K562 (cell line): Measurements from ENCODE around the gene PRRC2C. TPM values are rescaled to one million over a fixed set of nuclear protein-coding genes. Genes with fewer than 3 reads are reported as not detected.

Experiments used
- ATAC-seq: fragments of 200-7000 bp; cut with Tn5 transposase; 3 replicates; pipeline ENCODE4 v1.9.1; 2020; ENCODE audit warnings: moderate library complexity
- BruUV-seq: library from RNA; stranded (reverse); fragments of 400-500 nt; replicated peaks from 2 replicates; lab custom pipeline; 2021; lab: Mats Ljungman, UMichigan
- CTCF ChIA-PET: fragments of 300-600 bp; formaldehyde crosslinking; extraction: SDS; loops from one replicate; lab custom pipeline; 2021; ENCODE audit warnings: low intra/inter-chr PET ratio; lab: Yijun Ruan, JAX
- POLR2A ChIA-PET: fragments of 300-600, 350-650 bp; sonication (Branson Sonifier 250); formaldehyde crosslinking; extraction: SDS; loops from one replicate; lab custom pipeline; 2021; ENCODE audit warnings: antibody characterized with exemption, inconsistent platforms; lab: Yijun Ruan, JAX
- DNase-seq, 4 experiments: peaks; one replicate each; pipeline versions ENCODE4 v3.0.0 to v3.0.0-alpha.2; 2011 to 2018; ENCODE audit warnings: low spot score in 3 of 4, mixed read lengths in 3 of 4; ENCODE audit errors: extremely low read depth in 1 of 4
- FAIRE-seq: peaks from 2 replicates; lab custom pipeline; 2011; peaks lifted over from hg19 to GRCh38; lab: Jason Lieb, UNC
- H2AFZ ChIP-seq: 2 replicates; pipeline ENCODE4 v1.6.0; 2011; ENCODE audit warnings: low read depth, low read length, control low read depth, inconsistent platforms
- H3K27ac ChIP-seq: fragments of 200-600 bp; 3 replicates; pipeline ENCODE4 v1.8.0; 2011; ENCODE audit warnings: low read depth, mild to moderate bottlenecking, control low read depth, inconsistent platforms, low read length, moderate library complexity, mixed read lengths; ENCODE audit errors: extremely low read depth
- H3K27me3 ChIP-seq, 2 experiments: fragments of 300-600 bp in 1 of 2; 2 replicates in 1 of 2; 3 replicates in 1 of 2; pipeline versions ENCODE4 v1.6.0 to v1.8.0; 2011; ENCODE audit warnings: inconsistent platforms in 2 of 2, low read length in 2 of 2, mild to moderate bottlenecking in 1 of 2, mixed read lengths in 1 of 2, moderate library complexity in 1 of 2; ENCODE audit not compliant: control insufficient read depth in 2 of 2, insufficient read depth in 2 of 2
- H3K36me3 ChIP-seq: fragments of 300-600 bp; 3 replicates; pipeline ENCODE4 v1.8.0; 2011; ENCODE audit warnings: mild to moderate bottlenecking, low read length, inconsistent platforms; ENCODE audit not compliant: control insufficient read depth, insufficient read depth
- H3K4me1 ChIP-seq, 2 experiments: fragments of 200-600 bp in 1 of 2; replicated peaks in 1 of 2; 2 replicates in 1 of 2; 3 replicates in 1 of 2; pipeline versions ENCODE4 v1.5.1 to v1.8.0; 2011; ENCODE audit warnings: inconsistent platforms in 2 of 2, low read length in 2 of 2, mild to moderate bottlenecking in 1 of 2, mixed read lengths in 1 of 2, moderate library complexity in 1 of 2; ENCODE audit not compliant: control insufficient read depth in 2 of 2, insufficient read depth in 2 of 2
- H3K4me2 ChIP-seq: 2 replicates; pipeline ENCODE4 v1.6.1; 2011; ENCODE audit warnings: low read length, control low read depth, inconsistent platforms, mixed read lengths; ENCODE audit not compliant: insufficient read depth
- H3K4me3 ChIP-seq: fragments of 200-600 bp; sonication (generic), shearing (Covaris generic); 2 replicates; pipeline ENCODE4 v1.5.1; 2016; ENCODE audit warnings: control low read depth, inconsistent platforms
- H3K79me2 ChIP-seq: fragments of 200-600 bp; 3 replicates; pipeline ENCODE4 v1.8.0; 2011; ENCODE audit warnings: low read length, inconsistent platforms; ENCODE audit not compliant: control insufficient read depth, insufficient read depth
- H3K9ac ChIP-seq, 2 experiments: 2 replicates each; pipeline versions ENCODE4 v1.6.0 to v1.6.1; 2011; ENCODE audit warnings: low read depth in 2 of 2, low read length in 2 of 2, control low read depth in 1 of 2, inconsistent platforms in 1 of 2, mild to moderate bottlenecking in 1 of 2, mixed read lengths in 1 of 2; ENCODE audit not compliant: insufficient read depth in 1 of 2
- H3K9me1 ChIP-seq: one replicate; pipeline ENCODE4 v1.6.0; 2011; ENCODE audit warnings: inconsistent platforms, mild to moderate bottlenecking, low read length, moderate library complexity; ENCODE audit not compliant: control insufficient read depth, insufficient read depth
- H3K9me3 ChIP-seq: replicated peaks from 2 replicates; pipeline ENCODE4 v1.5.1; 2011; ENCODE audit warnings: low read depth, low read length, inconsistent platforms; ENCODE audit not compliant: control insufficient read depth, insufficient read depth
- H4K20me1 ChIP-seq: replicated peaks from 2 replicates; pipeline ENCODE4 v1.6.1; 2011; ENCODE audit warnings: low read length, inconsistent platforms, mixed read lengths; ENCODE audit not compliant: control insufficient read depth, insufficient read depth
- ADNP ChIP-seq: fragments of 200-800 bp; sonication (Bioruptor generic); IDR thresholded peaks from 2 replicates; pipeline ENCODE4 v1.6.1; 2016; ENCODE audit warnings: missing genetic modification characterization, missing compliant biosample characterization
- CTCF ChIP-seq, 3 experiments: IDR thresholded peaks in 2 of 3; conservative IDR thresholded peaks in 1 of 3; 2 replicates each; pipeline ENCODE4 v1.5.1; 2011 to 2012; ENCODE audit warnings: low read length in 3 of 3, mild to moderate bottlenecking in 3 of 3, control low read depth in 2 of 3, improper control_type of control experiment in 1 of 3, inconsistent platforms in 1 of 3, low read depth in 1 of 3, mixed read lengths in 1 of 3, moderate library complexity in 1 of 3; ENCODE audit not compliant: insufficient read depth in 2 of 3
- ILF3 ChIP-seq: fragments of 450-650 bp; IDR thresholded peaks from 2 replicates; pipeline ENCODE4 v1.6.1; 2018; ENCODE audit warnings: antibody characterized with exemption, mild to moderate bottlenecking, moderate library complexity, borderline replicate concordance
- THRAP3 ChIP-seq: fragments of 450-650 bp; IDR thresholded peaks from 2 replicates; pipeline ENCODE4 v1.6.1; 2016; ENCODE audit warnings: mild to moderate bottlenecking, inconsistent platforms, borderline replicate concordance
- XRCC3 ChIP-seq: fragments of 450-650 bp; IDR thresholded peaks from 2 replicates; pipeline ENCODE4 v1.6.1; 2017; ENCODE audit warnings: mild to moderate bottlenecking, moderate library complexity
- WGBS: fragments of 100-300 bp; shearing (Covaris generic); methylation state at CpG from one replicate; pipeline ENCODE4 v1.1.6; 2016; ENCODE audit warnings: low coverage, mixed read lengths; ENCODE audit not compliant: insufficient coverage; ENCODE audit errors: missing lambda C conversion rate; 5-methylcytosine and 5-hydroxymethylcytosine counted together
- in situ Hi-C: fragments of 300-500 bp; cut with MboI; formaldehyde crosslinking; loops from 4 replicates; pipeline ENCODE4 v1.15.0; 2018; ENCODE audit warnings: inconsistent platforms, mixed read lengths
- intact Hi-C: fragments of 100-400 bp; cut with micrococcal nuclease; formaldehyde crosslinking; loops from 2 replicates; pipeline ENCODE4 v1.14.2; 2022
- polyA plus RNA-seq, 8 experiments: library from polyadenylated mRNA; depleted of rRNA in 4 of 8; stranded (reverse) in 5 of 8; unstranded in 3 of 8; fragments of >200 nt; fragmentation: Nextera tagmentation in 2 of 8; fragmentation: Illumina TruSeq in 1 of 8; extraction: Ambion mirVana in 2 of 8; extraction: Trizol in 1 of 8; gene quantifications; 2 replicates each; pipeline versions ENCODE4 v1.2.1 to v1.2.3, GENCODE V29; 2011 to 2014; ENCODE audit warnings: inconsistent platforms in 1 of 8, missing spikeins in 1 of 8
- total RNA-seq, 7 experiments: library from RNA; depleted of rRNA in 6 of 7; stranded (reverse); fragments of >200 nt in 6 of 7; fragmentation: Illumina TruSeq in 2 of 7; extraction: Trizol in 2 of 7; gene quantifications; 2 replicates each; pipeline versions ENCODE4 v1.2.1 to v1.2.3, GENCODE V29; 2011 to 2021; ENCODE audit warnings: low replicate concordance in 1 of 7

PRRC2C gene
- total and polyA plus RNA-seq, 9 of the 15 experiments (the other 6 are each of a cell fraction or from before 2014, with no cell fraction given): 61.9 to 237 (median 105) TPM

DNA sequence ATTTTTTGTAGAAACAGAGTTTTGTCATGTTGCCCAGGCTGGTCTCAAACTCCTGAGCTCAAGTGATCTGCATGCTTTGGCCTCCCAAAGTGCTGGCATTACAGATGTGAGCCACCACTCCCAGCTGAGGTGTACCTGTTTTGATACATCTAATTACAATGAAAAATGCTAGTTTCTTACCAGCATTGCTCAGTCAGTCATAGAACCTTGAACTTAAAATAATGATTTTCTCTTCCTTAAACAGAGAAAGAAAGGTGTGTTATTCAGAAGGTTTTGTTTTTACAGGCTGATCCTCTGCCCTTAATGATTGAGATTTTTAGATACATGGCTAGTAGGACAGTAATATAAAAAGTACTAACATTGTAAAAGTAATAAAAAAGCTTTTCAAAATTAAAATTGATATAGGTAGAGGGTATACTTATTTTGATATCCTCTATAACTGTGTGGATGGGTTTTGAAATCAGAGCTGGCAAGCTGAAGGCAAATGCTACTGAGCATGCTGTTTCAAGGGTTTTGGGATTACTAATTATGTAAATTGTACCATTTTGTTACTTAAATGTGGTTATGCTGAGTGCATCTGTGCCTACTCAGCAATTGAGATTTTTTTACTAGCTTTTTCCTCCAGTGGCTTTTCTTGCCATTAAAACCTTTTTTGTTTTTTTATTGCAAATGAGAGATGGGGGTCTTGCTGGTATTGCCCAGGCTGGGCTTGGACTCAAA is 16.1 kb downstream of the PRRC2C start (continued):
- TF ChIP-seq THRAP3 (no peak), ILF3 (no peak), XRCC3 (no peak)

DNA sequence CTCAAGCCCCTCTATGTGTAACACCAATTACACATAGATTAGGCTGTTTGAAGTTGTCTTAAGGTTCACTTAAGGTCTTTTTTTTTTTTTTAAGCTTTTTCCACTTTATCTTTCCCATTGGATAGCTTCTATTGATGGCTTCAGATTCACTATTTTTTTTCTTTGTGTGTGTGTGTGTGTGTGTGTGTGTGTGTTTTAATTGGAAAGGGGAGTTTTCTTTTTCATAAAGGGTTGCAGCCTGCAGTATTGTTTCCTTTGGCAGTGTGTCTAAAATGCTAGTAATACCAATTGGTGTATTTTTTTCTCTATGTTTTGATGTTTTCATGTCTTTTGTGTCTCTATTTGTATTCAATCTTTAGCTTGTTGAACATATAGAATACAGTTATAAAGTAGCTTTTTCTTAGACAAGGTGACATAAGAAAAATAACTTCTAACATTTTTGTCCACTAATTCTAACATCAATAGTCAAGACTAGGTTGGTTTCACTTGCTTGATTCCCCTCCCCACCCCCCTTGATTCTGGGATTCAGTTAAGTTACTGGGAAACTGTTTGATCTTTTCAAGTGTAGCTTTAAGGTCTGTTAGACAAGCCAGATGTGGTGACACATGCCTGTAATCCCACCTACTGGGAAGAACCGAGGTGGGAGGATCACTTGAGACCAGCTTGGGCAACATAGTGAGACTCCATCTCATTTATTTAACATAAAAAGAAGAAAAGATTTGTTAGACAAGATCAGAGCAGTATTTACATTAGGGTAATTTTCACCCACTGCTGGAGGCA is 21.4 kb downstream of the PRRC2C start:
- FAIRE-seq (no peak), ATAC-seq (peak; percentile 35), DNase-seq (no peak)
- in situ Hi-C loops (no loop called here), intact Hi-C loops (no loop called here)
- no TSS peak for BruUV-seq
- Histone ChIP-seq H4K20me1 (peaks cover 47% of the 10 kb centered on the region), H3K36me3 (peaks cover 15% of the 10 kb centered on the region; the same call in 2 of the 3 replicates), H3K9ac (no peak overlapping the region), H3K9me3 (no peaks in the 10 kb centered on the region), H3K4me2 (no peak overlapping the region), H3K9me1 (no peaks in the 10 kb centered on the region), H2AFZ (no peak overlapping the region), H3K4me3 (no peak overlapping the region), H3K4me1 (peaks cover 0 to 3% of the 10 kb centered on the region in 2 experiments; a peak in 2 of 5 replicates), H3K27me3 (no peaks in the 10 kb centered on the region), H3K27ac (no peak overlapping the region), H3K79me2 (peaks cover 100% of the 10 kb centered on the region)
- WGBS: 5% methylated on average over 1 of the region's 1 CpG
- ChIA-PET CTCF (interaction anchor here (0.5 to 0.7 kb wide), 2 partner anchors 14 to 1576 kb away, joined by 3 to 4 read pairs; no protein-coding TSS in a partner anchor), POLR2A (interaction anchor here (0.8 to 1.6 kb wide), 5 partner anchors 9 to 21 kb away, joined by 3 to 7 read pairs (median 3); no protein-coding TSS in a partner anchor)
- TF ChIP-seq CTCF (IDR thresholded peaks at IDR 0.05 in 2 of 3, conservative IDR thresholded peaks at IDR 0.05 in 1 of 3; ENCODE audit: insufficient read depth in 2 of 3, low read depth in 1 of 3, low read length in 3 of 3): no peak
- TF ChIP-seq ADNP (tag): no peak
